Stimulated activated CD4-positive, alpha-beta T cell treated with anti-CD3 and anti-CD28 coated beads, Interleukin-12 subunit alpha, Interleukin-12 subunit beta, amount 100 ng/mL, for 48 hours (primary cell): ENCODE measurements around the gene COQ4.

Experiments
- DNase-seq, 3 donors: peaks; one replicate each; pipeline ENCODE4 v3.0.0-alpha.2; 2020; ENCODE audit warnings: low read depth in 2 of 3, low spot score in 1 of 3

COQ4 gene

DNA sequence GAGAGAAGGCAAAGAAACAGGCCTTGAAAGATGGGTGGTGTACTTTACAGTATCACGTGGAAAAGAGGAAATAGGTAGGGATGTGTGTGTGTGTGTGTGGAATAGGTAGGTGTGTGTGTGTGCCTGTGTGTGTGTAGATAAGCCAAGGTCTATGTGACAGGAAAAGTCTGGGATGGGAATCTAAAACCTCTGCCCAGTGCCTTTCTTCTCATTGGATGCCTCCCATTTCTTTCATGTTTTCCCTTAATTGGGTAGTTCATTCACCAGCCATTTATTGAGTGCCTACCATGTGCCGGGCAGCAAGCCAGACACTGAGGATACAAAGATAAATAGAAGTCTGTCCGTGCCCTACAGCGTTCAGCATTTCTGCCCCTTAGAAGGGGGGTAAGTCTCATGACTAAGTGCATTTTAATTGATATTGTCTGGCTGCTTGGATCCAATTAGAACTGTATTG, 49.6 kb downstream of the COQ4 start:
- DNase-seq, result no peak

DNA sequence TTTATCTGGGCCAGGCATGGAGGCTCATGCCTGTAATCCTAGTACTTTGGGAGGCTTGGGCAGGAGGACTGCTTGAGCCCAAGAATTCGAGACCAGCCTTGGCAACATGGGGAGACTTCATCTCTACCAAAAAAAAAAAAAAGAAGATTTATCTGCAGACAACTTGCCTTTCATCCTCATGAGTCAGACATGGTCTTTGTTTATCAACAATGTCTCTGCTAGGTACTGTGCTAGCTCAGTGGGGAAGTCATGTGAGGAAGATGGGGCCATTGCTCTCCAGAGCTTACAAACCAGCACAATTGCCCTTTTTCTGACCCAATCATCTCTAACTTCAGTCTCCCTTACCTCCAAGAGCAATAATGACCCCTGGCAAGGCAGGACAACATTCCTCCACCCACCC, 50.1 kb downstream of the COQ4 start:
- no peak for DNase-seq

DNA sequence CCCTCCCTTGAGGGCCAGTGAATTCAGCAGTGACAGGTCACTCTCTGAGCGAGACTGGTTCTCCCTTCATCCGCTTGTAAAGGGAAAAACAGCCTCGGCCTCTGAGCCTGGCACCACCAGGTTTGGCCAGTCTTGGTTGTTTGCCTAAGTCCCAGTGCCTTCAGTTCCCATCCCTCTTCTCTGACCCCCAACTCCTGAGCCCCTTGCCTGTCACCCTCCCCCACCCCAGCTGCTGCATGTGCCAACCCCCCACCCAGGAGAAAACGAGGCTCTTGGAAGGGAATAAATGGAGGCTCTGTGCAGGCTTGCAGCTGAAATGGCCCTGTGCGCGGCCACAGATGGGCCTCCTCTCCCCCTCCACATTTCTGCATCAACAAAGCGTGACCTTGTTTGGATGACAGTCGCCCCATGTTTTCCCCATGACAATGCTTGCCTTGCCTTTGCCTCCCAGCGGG, 51.6 kb downstream of the COQ4 start:
- DNase-seq, result no peak

DNA sequence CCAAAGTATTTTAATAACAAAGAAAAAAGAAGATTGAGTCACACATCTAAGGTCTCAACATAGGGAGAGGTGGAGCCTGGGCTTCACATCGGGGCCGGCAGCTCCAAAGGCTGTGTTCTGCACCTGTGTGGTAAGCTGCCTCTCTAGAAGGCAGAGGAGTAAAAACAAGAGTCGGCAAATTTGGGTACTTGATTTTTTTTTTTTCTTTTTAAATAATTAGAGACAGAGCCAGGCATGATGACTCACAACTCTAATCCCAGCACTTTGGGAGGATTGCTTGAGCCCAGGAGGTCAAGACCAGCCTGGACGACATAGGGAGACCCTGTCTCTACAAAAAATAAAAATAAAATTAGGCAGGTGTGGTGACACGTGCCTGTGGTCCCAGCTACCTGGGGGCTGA, 53.2 kb downstream of the COQ4 start:
- no peak for DNase-seq

DNA sequence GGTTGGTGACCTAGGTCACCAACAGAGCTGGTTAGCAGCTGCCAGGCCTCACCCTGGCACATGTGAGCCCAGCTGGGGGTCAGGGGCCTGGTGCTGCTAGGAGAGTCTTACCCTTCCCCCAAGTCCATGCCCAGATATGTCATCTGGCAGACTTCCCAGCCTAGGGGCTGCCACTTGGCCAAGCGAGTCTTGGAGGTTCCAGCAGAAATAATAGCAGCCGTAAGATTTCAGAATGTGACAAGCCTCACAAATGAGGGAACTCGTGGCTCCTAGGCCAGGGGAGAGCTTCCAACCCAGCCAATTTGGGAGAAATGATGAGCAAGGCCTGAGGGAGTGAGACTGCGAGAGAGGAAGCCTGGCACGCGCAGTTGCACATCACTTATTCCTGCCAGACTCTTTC, 59.6 kb downstream of the COQ4 start:
- DNase-seq, result no peak

DNA sequence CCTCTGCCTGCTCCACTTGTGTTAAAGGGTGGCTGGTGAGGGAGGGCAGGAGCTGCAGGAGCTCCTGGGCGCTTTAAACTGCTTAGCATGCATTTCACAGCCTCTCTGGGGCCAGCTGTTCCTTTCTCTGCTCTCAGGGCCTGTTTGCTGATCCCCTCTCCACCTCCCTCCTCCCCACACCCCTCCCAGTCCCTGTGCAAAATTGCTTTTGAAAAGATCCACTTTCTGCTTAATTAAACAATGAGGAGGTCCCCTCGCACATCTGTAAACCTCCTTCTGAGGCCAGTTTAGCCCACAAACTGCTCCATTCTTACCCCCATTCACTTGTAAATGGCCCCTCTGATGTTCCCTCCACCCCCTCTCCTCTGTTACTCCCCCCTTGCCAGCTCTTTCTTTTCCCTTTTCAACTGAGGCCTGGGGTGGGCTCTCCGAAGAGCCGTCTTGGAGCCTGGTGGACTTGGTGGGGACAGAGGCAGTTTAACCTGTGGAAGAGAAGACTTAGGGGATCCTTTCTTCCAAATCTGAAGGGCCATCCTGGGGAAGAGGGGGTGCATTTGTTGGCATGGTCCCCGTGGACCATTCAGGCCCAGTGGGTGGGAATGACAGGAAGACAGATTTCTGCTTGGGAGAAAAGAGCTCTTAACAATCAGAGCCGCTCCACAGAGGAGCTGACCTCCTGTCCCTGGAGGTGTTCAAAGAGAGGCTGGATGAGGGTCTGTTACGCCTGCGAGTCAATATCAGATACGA, 60.5 kb downstream of the COQ4 start:
- DNase-seq, result no peak
